ENCODE measurements around the gene TBX6.

The TBX6 gene

DNA sequence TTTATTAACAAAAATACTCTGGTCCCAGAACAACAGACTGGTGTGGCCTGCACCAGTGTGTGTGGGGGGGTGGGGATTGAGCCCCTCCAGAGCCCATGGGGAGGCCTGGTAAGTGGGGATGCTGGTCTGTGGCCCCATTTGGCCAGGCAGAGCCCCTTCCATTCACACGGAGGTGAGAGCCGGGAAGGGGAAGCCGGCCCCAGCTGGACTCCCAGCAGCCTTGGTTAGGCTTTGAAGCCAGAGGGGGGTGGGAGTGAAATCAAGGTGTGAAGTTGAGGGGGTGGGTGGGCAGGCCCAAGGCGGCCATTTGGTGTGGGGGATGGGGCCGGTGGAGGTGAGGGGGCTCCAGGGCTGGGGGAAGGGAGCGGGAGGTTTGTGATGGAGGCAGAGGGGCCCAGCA lies 5.9 kb downstream of the TBX6 start:
- no peak for DNase-seq

DNA sequence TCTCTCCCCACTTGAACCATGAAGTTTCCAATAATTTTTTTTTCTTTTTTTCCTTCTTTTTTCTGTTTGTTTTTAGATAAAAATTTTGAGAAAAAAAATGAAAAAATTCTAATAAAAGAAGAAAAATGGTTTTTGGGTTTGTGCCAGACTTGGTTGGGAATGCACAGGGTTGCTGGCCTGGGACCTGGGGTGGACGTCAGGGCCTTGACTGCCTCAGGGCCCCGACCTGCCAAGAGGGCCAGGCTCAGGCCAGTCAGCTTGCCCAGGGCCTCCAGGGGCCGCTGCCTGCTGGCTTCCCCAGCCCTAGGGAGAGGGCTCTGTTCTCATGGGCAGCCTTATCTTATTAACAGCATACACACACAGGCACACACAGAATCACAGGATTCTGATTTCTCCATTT lies 6.5 kb downstream of the TBX6 start:
- DNase-seq, result no peak

DNA sequence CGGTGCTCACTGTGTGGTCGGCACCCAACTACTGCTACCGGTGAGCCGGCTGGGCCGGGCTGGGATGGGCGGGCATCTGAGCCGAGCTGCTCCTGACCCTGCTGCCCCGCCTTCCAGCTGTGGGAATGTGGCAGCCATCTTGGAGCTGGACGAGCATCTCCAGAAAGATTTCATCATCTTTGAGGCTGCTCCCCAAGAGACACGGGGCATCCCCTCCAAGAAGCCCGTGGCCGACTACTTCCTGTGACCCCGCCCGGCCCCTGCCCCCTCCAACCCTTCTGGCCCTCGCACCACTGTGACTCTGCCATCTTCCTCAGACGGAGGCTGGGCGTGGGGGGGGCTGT lies 6.9 kb downstream of the TBX6 start:
- DNase-seq, result no peak

DNA sequence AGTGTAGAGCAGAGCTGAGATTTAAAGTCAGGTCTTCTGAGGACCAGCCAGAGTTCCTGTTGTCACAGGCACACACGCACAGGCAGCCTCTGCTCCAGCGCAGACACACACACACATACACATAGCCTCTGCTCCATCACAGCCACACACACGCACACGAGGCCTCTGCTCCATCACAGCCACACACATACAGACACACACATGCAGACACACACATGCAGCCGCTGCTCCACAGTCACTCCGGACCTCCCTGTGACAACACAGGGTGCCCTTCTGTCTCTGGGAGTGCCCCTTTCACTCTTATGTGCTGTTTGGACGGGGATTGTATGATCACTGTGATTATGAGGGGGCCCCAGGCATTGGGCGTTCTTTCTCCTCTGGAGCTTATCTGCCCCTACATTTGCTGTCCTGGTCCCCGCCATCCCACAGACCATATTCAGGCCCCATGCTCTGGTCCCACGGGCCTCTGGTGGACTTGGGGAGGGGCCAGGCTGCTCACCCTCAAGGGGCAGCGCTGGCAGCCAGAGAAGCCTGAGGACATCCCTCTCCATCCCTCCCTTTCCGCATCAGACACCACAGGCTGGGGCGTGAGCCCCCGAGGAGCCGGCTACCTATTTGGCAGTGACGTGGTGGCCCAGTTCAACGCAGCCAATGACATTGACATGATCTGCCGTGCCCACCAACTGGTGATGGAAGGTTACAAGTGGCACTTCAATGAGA lies 7.5 kb downstream of the TBX6 start:
- no peak for DNase-seq

DNA sequence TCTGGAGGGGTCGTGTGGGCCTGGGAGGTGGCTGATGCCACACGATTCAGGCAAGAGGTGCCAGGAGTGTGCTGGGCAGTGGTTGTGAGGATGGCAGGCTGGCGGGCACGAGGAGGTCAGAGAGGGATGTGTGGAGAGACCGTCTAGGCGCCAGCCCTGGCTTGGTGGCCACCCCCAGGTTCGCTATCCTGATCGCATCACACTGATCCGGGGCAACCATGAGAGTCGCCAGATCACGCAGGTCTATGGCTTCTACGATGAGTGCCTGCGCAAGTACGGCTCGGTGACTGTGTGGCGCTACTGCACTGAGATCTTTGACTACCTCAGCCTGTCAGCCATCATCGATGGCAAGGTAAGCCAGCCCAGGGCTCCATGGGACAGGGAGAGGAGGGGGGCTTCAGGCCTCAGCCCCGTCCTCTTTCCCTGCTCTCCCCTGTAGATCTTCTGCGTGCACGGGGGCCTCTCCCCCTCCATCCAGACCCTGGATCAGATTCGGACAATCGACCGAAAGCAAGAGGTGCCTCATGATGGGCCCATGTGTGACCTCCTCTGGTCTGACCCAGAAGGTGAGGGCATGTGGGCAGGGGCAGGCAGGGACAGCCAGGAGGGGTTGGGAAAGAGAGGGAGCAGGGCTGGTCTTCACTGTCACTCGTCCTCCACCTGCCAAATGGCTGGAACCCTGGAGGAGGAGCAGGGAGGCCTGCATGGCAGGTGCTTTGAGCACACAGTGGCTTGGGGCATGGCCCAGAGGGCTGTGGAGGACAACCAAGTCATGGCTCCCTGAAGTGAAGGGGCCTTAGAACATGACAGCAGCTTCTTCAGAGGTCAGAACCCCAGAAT lies 8.3 kb downstream of the TBX6 start:
- DNase-seq, result no peak

DNA sequence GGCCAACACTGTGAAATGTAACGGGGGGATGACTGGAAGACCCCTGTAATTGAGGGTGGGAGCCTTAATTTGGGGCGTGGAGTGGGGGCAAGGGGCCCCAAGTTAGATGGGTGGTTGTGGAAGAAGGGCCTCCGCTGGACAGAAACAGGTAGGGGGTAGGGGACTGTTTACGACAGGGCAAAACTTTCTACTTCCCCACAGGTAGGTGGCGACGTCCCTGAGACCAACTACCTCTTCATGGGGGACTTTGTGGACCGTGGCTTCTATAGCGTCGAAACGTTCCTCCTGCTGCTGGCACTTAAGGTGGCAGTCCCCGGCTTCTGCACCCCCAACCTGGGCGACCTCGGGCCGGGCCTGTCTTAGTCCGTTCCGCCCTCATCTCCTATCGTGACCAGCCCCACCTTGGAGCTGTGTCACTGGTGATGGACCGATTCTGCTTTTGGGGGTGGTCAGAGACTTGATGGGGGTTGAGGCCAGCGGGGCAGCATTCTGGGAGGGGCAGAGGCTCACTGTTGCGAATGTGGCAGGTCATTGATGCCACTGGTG lies 9.1 kb downstream of the TBX6 start:
- no peak for DNase-seq

DNA sequence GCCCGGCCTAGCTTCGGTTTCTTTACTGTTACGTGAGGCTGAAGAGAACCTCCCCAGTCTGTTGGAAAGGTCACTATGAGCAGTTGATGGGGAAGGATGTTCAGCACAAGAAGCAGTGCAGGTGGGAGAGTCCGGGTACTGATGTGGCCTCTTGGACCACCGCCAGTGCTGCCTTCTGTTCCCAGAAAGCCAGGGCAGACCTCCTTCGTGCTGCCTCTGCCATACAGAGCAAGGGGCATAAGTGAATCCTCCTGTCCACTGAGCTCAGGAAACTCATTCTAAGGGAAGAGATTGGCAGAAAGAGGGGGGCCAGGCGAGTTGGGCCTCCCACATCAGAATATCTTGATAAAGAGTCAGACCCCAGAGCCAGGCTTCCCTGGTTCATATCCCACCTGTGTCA lies 12.2 kb downstream of the TBX6 start:
- DNase-seq, result no peak

DNA sequence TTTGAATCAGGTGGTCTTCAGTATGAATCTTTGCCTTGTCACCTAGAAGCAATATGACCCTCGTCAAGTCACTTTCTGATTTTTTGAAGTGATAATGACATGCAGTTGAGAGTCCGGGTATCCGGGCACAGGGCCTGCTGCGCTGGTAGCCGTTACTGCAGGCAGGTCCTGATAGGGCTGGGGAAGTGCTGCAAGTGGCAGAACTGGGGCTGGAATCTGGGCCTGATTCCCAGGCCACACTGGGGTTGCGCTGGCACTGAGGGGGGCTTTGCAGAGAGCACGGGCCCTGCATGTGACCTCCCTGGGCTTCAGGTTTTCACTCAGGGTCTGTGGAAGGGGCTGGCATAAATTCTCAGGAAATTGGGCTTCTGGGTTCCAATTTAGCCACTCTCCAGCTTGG lies 13.0 kb downstream of the TBX6 start:
- DNase-seq, result no peak

DNA sequence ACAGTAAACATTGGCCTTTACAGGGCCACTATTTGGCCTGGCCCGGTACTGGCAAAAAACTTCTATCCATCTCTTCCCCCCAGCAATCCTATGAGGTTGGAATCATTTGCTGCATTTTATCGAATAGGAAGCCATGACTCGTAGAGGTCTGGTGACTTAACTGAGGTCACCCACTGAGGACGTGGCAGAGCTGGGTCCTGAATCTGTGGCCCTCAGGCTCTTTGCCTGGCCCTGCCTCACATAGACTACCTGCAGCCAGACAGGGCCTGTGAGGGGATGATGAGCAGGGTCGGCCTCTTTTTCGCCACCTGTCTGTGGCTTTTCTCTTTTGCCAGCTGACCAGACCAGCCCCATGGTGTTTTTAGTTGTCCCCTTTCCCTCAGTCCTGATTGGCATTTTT lies 14.1 kb downstream of the TBX6 start:
- DNase-seq, result no peak

DNA sequence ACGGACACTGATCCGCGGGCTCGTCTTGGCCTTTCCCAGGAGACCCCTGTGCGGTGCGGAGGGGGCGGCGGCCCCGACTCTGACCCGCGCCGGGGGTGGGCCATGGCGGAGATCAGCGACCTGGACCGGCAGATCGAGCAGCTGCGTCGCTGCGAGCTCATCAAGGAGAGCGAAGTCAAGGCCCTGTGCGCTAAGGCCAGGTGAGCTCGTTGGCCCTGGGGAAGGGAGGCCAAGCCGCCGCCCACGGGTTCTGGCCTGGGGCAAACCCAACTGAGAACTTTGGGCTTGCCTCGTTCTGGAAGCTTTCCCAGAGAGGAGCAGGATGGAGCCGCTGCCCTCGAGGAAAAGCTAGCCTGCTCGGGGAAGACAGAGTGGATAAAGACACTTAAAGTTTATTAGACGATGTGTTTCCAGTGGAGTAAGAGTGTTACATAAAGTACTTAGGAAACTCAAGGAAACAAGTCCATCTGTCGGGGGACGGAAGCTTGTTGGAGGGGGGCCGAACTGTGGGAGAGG lies 15.4 kb downstream of the TBX6 start:
- no peak for DNase-seq

DNA sequence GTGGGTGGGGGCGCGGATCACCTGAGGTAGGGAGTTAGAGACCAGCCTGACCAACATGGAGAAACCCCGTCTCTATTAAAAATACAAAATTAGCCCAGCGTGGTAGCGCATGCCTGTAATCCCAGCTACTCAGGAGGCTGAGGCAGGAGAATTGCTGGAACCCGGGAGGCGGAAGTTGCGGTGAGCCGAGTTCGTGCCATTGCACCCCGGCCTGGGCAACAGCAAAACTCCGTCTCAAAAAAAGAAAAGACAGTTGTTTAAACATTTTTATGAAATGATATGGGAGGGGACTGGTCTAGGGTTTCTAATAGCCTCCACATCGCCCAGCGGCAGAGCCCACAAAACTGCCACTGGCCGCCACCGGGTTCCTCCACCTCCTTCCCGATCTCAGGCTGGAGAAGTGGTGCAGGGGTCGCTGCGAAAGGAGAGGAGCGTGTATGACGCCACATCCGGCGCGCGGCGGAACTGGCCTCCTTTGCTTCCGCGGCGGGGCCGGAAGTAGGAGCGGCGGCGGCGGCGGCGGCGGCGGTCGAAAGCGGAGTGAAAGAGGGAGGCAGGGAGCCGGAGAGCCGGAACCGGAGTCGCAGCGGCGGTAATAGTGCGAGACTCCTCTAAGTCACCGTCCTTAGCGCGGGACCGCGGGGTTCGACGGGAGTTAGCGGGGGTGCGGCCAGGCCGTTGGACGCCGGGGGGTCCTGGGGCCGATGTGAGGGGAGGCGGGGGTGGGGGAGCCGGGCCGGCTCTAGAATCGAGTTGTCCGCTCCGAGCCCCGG lies 16.0 kb downstream of the TBX6 start, which contains the start of gene PPP4C:
Gene PPP4C, plus strand, starts transcription at position 492 of the 773 bp plus-strand sequence. CDS start 384 bp downstream, outside the sequence.
- peak; percentile 83 for DNase-seq

DNA sequence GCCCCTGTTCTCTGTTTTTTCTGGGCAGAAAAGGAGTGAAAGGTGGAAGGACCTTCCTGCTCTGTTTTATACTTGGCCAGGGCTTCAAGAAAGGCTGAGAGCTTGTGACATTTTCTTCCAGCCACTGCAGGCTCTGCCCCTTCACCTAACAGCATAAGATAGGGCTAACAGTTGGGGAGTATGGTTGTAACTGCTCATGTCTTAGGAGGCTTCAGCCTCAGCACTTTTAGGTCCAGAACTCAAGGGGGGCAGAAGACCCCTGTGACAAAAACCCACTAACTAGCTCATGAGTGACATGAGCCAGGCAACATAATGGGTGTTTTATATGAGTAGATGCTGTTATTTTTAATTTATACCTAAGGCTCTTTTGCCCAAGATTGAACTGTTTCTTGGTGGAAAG lies 21.2 kb downstream of the TBX6 start:
- no peak for DNase-seq

DNA sequence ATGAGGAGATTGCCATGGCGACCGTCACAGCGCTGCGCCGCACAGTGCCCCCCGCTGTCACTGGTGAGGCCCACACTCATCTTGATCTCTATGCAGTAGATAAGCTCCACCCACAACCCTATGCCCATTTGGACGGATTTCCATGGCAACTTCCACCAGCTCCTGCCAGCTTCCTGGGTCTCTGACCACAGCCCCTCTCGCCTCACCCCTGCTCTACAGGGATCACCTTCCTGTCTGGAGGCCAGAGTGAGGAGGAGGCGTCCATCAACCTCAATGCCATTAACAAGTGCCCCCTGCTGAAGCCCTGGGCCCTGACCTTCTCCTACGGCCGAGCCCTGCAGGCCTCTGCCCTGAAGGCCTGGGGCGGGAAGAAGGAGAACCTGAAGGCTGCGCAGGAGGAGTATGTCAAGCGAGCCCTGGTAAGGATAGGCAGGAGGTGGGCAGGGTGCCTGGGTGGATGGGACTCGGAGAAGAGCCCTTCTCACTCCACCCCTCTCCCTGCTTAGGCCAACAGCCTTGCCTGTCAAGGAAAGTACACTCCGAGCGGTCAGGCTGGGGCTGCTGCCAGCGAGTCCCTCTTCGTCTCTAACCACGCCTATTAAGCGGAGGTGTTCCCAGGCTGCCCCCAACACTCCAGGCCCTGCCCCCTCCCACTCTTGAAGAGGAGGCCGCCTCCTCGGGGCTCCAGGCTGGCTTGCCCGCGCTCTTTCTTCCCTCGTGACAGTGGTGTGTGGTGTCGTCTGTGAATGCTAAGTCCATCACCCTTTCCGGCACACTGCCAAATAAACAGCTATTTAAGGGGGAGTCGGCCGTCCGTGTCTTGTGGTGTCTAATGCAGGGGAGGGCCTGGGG lies 21.9 kb downstream of the TBX6 start:
- no peak for DNase-seq

DNA sequence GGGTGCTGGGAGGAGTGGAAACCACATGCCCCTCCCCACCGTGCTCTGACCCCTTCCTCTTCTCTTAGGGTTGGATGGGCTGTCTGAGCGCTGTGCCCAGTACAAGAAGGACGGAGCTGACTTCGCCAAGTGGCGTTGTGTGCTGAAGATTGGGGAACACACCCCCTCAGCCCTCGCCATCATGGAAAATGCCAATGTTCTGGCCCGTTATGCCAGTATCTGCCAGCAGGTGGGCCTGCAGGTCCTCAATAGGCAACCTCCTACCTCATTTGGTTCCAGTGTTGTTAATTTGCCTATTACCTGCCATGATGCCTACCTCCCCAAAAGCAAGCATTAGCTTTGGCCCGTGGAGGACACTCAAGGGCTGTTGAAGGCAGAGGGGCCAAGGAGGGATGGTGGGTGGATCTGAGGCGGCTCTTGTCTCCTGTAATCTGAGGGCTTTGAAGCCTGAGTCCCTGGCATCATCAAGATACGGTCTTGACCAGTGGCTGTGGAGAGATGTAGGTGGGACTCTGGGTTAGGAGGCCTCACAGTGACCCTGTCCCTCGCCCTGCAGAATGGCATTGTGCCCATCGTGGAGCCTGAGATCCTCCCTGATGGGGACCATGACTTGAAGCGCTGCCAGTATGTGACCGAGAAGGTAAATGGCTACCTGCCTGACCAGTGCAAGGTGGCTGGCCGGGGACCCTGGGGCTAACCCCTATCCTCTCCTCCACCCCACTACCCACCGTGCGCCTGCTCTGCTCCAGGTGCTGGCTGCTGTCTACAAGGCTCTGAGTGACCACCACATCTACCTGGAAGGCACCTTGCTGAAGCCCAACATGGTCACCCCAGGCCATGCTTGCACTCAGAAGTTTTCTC lies 22.7 kb downstream of the TBX6 start:
- DNase-seq, result peak; percentile 25

DNA sequence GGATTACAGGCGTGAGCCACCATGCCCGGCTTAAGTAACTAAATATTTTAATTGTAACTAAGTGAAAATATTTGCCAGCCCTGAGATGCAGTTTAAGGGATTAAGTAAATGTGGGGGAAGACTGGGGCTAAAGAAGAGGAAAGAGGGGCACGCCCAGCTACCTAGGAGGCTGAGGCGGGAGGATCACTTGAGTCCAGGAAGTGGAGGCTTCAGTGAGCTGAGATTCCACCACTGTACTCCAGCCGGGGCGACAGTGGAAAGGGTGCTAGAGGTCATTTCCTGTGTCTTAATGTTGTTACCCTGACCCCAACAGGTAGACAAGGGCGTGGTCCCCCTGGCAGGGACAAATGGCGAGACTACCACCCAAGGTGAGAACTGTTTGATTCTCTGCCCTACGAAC lies 23.4 kb downstream of the TBX6 start:
- no peak for DNase-seq

DNA sequence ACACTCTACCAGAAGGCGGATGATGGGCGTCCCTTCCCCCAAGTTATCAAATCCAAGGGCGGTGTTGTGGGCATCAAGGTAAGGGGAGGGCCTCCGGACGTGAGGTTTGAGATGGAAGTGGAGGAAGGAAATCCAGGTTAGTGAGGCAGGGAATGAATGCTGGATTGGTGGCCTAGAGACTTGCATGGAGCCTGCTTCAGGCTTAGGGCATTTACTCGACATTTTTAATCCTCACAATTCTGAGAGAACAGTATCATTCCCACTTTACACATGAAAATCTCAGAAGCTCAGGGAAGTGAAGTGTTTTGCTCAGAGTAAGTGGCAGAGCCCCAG lies 24.2 kb downstream of the TBX6 start:
- no peak for DNase-seq

DNA sequence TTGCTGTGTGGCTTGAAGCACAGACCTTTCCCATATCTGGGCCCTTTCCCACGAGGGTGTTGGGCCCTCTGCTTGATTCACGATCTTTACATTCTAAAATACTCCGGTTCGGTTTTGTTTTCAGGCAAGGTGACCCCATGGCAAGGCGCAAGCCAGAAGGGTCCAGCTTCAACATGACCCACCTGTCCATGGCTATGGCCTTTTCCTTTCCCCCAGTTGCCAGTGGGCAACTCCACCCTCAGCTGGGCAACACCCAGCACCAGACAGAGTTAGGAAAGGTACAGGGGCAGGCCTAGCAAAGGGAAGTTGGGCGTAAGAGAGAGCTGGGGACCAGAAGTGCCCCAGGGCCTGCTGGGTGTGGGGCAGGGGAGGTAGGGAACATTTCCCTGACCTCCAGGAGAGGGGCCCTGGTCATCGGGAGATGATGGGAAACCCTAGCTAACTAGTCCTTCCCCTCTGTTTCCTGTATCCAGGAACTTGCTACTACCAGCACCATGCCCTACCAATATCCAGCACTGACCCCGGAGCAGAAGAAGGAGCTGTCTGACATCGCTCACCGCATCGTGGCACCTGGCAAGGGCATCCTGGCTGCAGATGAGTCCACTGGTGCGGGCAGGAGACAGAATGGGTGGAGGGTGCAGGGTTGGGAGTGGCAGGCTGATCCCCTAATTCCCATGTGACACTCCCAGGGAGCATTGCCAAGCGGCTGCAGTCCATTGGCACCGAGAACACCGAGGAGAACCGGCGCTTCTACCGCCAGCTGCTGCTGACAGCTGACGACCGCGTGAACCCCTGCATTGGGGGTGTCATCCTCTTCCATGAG lies 24.8 kb downstream of the TBX6 start:
- no peak for DNase-seq

DNA sequence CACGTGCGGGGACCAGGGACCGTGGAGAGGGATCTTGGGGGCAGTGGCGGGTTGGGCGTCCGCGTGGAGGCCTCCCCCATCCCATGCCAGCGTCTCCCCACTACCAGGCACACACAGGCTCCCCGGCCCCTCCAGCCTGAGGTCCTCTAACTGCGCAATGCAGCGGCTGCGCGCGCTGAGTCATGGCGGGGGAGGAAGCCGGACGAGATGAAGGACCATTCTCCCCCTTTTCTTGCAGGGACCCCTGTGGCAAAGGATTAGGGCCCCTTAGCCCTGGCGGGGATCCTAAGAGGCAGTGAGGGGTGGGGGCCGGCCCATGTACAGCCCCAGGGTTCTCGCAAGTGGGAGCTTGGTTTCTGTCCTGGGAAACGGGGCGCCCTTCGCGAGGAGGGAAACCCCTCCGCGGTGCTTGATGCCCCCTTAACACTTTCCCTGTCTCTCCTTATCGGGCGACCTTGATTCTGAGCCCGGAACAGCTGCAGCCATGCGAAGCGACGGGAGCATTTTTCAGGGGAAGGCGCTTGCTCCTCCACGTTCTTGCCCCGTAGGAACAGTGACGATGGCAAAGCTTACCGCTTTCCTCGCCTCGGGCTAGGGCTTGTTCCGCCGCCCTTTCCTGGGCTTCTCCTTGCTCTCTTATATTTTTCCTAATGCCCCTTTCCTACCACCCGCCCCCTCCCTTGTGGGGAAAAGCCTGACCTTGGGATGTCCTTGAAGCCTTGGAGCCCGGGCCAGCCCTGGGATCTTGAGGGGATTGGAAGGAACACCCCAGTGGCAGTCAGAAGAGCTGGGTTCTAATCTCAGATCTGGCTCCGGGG lies 25.6 kb downstream of the TBX6 start:
- DNase-seq, result peak; percentile 48

All from MV-4-11 (cell line).